Left renal cortex interstitium (tissue), 4 donors: ENCODE measurements around the gene RNPEP. TPM values are rescaled to one million over a fixed set of nuclear protein-coding genes. Genes with fewer than 3 reads are reported as not detected.
"Not testable (repeated sequence)": the region's sequence is repeated elsewhere in the genome, so short reads cannot be mapped to it uniquely, and the experiment has no call there.

Experiments
- DNase-seq, 4 donors: peaks; one replicate each; pipeline ENCODE4 v3.0.0-alpha.2; 2013; ENCODE audit warnings: low read depth in 4 of 4, low spot score in 2 of 4, missing footprints in 1 of 4
- polyA plus RNA-seq, 4 donors: library from polyadenylated mRNA; unstranded; fragments of 120-200 nt; gene quantifications; one replicate each; pipeline ENCODE4 v1.2.1, GENCODE V29; 2013; ENCODE audit not compliant: insufficient read length in 4 of 4

Gene RNPEP
- polyA plus RNA-seq, 4 donors: 56.6 to 80.1 (median 61.0) TPM

GRCh38 chr1:202009326-202010179 is 27.1 kb downstream of the RNPEP start:
- peak in 3 of 4 donors; percentile 59 to 84 (median 64) for DNase-seq

GRCh38 chr1:202010180-202011015 is 27.9 kb downstream of the RNPEP start, which contains the start of gene ELF3:
Gene ELF3, plus strand, starts transcription at chr1:202010587. Its CDS starts 550 bp downstream, at chr1:202011137.
- peak in 3 of 4 donors; percentile 67 to 82 (median 78) for DNase-seq

- DNase-seq: no peak
Measured at GRCh38 chr1:202011994-202012393, 29.5 kb downstream of the RNPEP start.

GRCh38 chr1:202012544-202013478 is 30.4 kb downstream of the RNPEP start:
- DNase-seq: no peak

GRCh38 chr1:202013603-202014002 is 31.2 kb downstream of the RNPEP start:
- no peak for DNase-seq

- no peak for DNase-seq
Measured at GRCh38 chr1:202014060-202014459, 31.6 kb downstream of the RNPEP start.

GRCh38 chr1:202014915-202015661 is 32.6 kb downstream of the RNPEP start:
- no peak for DNase-seq

GRCh38 chr1:202015662-202015937 is 33.2 kb downstream of the RNPEP start:
- DNase-seq: no peak

- DNase-seq: no peak
Measured at GRCh38 chr1:202016022-202016810, 33.8 kb downstream of the RNPEP start.

- no peak for DNase-seq
Measured at GRCh38 chr1:202016811-202017748, 34.6 kb downstream of the RNPEP start.

- no peak for DNase-seq
Measured at GRCh38 chr1:202017749-202018467, 35.5 kb downstream of the RNPEP start.

GRCh38 chr1:202018468-202019234 is 36.2 kb downstream of the RNPEP start:
- DNase-seq: no peak

GRCh38 chr1:202019235-202019558 is 36.7 kb downstream of the RNPEP start:
- DNase-seq: not testable (repeated sequence)

GRCh38 chr1:202023001-202023433 is 40.6 kb downstream of the RNPEP start:
- no peak for DNase-seq

- no peak for DNase-seq
Measured at GRCh38 chr1:202029171-202029665, 46.8 kb downstream of the RNPEP start.

GRCh38 chr1:202029727-202030126 is 47.3 kb downstream of the RNPEP start:
- DNase-seq: no peak
